Measurements from ENCODE around the gene SETDB2.
A peak's percentile ranks its signal among the peaks of the same experiment; 100 is the strongest.

Gene SETDB2

DNA sequence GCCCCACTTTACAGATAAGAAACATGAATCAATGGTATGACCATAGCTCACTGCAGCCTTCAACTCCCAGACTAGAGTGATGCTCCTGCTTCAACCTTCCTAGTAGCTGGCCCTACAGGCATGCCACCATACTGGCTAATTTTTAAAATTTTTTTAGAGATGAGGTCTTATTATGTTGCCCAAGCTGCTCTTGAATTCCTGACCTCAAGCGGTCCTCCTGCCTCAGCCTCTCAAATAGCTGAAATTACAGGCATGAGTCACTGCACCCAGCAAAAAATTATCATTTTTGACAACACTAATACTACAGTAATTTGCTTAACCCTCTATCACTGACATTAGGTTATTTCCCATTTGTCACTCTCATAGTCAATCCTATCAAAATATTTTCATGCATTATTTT is 15.0 kb upstream of the SETDB2 start:
- no peak for DNase-seq

- DNase-seq: no peak
These were observed 8.1 kb upstream of the SETDB2 start for GRCh38 chr13:49435992-49436391.

DNA sequence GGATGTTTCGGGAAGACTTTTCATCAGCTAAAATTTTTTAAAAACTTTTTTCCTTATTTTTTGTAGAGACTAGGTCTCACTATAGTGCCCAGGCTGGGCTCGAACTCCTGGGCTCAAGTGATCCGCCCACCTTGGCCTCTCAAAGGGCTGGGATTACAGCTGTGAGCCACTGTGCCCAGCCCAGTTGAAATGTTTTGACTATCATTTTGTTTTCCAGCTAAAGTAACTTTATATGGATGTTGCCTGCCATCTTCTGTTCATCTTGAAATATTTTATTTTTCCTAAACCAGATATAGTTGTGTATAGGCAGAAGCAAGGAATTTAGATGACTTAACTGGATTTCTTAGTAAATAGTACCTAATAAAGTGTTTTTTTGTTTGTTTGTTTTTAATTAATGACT is 7.2 kb upstream of the SETDB2 start:
- peak; percentile 24 for DNase-seq

DNA sequence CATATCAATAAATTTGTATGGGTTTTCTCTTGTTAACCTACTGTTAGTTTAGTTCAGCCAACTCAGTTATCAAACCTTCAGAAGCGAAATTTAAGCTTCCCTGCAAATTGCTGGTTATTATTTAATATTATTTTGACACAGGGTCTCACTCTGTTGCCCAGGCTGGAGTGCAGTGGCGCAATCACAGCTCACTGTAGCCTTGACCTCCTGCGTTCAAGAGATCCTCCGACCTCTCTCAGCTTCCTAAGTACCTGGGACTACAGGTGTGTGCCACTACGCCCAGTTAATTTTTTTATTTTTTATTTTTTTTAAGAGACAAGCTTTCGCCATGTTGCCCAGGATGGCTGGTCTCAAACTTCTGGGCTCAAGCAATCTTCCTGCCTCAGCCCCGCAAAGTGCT is 6.4 kb upstream of the SETDB2 start:
- no peak for DNase-seq

DNA sequence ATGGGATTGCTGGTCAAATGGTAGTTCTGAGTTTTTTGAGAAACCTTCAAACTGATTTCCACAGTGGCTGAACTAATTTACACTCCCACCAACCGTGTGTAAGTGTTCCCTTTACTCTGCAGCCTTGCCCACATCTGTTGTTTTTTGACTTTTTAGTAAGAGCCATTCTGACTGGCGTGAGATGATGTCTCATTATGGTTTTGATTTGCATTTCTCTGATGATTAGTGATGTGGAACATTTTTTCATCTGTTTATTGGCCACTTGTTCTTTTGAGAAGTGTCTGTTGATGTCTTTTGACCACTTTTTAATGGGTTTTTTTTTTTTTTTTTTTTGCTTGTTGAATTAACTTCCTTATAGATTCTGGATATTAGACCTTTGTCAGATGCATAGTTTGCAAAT is 4.5 kb upstream of the SETDB2 start:
- DNase-seq: no peak

DNA sequence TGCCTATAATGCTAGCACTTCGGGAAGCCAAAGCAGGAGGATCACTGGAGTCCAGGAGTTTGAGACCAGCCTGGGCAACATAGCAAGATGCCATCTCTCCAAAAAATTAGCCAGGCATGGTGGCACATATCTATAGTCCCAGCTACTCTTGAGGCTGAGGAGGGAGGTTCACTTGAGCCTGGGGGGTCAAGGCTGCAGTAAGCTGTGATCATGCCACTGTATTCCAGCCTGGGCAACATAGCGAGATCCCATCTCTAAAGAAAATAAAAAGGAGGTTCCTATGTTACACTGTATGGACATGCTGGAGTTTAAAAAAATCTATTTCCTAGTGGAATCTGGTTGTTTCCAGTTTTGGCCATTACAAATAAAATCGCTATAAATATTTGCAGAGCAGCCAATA is 2.8 kb upstream of the SETDB2 start:
- DNase-seq: no peak

DNA sequence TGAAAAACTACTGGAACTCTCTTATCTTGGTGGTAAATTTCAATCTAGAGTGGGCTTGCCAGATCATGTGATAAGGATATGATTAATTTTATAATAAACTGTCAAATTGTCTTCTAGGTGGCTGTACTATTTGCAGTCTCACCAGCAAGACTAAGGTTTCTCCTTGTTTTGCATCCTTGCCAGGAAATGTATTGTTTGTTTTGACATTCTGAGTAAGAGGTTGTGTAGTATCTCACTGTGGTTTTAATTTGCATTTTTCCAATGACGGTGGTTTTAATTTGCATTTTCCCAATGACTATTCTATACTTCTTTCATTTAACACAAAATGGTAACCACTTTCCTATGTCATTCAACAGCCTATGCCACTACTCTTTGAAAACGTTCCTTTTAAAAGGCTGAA is 2.2 kb upstream of the SETDB2 start:
- DNase-seq: no peak

DNA sequence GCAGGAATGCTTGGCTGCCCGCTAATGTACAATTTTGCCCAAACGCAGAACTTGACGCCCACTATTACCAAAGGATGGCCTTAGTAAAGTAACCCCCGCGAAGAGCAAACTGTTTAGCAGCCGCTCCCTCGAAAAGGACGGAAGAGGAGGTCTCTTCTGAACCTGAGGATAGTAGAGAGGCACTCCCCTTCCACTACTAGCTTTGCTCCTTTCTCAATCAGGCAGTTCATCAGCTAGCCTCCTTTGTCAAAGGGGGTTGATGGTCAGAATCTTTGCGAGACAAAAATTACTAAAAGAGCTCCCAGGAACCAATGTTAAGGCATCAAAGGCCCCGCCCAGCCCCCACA is 744 bp upstream of the SETDB2 start:
- no peak for DNase-seq

DNA sequence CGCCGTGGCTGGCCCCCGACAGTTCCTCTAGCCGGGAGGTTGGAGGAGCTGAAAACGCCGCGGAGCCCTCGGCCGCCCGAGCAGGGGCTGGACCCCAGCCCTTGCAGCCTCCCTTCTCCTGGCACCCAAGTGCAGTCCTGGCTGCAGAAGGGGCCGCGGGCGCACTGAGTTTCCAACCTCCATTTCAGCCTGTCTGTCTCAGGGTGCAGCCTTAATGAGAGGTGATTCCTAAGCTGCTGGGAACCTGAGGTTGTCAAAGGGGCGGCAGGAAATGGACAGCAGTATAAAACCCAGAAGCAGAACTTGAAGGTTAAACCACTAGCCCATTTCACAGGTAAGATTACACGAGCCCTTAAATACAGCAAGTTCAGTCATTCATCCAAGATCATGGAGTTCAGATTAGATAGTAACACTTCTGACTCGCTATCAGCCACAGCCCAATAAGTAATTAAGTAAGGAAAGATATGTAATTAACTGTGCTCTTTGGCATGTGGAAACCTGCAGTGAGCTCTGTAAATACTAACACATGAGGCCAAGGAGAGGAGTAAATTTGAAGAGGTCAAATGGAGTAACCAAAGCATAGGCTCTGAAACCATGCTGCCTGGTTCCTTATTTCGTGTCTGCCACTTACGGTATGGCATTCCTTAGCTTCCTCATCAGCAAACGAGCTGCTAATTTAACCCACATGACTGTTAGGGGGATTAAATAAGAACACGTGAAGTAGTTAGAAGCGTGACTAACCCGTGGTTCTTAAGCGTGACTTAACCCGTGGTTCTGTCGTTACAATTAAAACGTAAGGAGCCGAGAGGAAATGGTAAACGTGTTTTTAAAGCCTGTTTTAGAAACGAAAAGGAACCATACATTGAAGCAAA is 686 bp downstream of the SETDB2 start:
- no peak for DNase-seq

- no peak for DNase-seq
These were observed 2.4 kb downstream of the SETDB2 start for GRCh38 chr13:49446473-49446872.

GRCh38 chr13:49448753-49449152 is 4.7 kb downstream of the SETDB2 start:
- no peak for DNase-seq

GRCh38 chr13:49450105-49450819 is 6.2 kb downstream of the SETDB2 start:
- DNase-seq: peak; percentile 53

- DNase-seq: no peak
These were observed 8.8 kb downstream of the SETDB2 start for GRCh38 chr13:49452725-49453457.

DNA sequence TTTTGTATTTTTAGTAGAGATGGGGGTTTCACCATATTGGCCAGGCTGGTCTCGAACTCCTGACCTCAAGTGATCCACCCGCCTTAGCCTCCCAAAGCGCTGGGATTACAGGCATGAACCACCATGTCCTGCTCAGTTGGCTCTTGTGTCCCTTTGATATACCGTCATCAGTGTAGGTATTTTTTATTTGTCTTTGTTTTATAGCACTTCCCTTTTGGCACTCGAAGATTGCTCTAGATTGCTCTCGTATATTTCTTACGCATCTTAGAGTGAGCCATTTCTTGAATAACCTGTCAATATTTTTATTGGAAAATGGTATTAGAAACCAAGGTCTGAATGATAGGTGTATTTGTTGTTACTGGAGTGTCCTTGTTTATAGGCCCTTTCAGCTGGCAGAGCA is 9.4 kb downstream of the SETDB2 start:
- DNase-seq: no peak

DNA sequence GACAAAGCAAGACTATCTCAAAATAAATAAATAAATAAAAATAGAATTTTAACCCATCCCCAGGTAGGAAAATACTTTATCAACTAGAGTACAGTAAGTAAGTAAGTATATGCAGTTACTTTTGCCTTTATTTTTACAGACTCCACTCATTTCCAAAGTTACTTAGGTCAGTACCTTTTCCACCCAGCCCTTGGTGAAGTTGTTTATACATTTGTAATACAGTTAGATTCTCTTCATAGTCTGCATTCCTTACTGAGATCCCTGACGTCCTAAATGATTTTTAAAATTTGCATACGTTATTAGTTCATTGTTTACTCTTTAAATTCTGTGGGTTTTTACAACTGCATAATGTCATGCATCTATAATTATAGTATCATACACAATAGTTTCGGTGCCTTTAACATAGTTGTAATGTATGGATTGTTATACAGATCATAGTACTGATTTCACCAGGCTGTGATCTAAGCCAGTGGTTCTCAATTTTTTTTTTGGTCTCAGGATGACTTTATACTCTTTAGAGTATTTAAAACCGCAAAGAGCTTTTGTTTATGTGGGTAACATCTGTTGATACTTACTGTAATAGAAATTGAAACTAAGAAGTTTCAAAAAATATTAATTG is 10.4 kb downstream of the SETDB2 start:
- DNase-seq: no peak

DNA sequence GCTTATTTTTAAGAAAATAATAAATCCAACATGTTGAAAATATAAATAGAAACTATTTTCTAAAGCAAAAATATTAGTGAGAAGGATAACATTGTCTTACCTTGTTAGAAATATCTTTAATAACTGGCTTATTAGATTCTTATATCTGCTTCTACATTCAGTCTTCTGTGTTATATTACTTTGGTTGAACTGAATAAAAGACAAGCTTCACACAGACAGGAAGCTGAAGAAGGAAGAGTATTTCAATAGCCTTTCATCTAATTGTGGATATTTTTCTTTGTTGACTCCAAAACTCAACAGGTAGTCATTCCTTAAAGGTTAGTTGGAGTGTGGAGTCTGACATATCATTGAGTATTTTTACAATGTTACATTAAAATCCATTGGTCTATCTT is 10.9 kb downstream of the SETDB2 start:
- no peak for DNase-seq

DNA sequence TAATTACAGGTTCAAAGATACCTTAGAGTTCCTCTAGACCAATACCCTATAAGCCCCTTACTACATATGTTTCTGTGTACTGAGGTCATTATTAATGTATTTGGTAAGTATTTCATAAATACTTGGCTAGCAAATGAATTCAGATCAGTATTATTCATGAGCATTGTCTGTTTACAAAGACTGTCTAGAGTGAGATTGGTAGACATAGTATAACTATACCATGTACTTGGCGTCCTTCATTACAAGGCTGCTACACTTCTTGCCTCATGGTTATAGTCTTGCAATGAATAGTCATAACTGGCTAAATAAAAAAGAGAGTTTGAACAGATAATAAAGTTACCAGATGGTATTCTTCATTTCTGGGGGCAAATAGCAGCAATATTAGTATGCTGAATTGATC is 12.1 kb downstream of the SETDB2 start:
- DNase-seq: no peak

GRCh38 chr13:49457221-49457620 is 13.1 kb downstream of the SETDB2 start:
- no peak for DNase-seq

DNA sequence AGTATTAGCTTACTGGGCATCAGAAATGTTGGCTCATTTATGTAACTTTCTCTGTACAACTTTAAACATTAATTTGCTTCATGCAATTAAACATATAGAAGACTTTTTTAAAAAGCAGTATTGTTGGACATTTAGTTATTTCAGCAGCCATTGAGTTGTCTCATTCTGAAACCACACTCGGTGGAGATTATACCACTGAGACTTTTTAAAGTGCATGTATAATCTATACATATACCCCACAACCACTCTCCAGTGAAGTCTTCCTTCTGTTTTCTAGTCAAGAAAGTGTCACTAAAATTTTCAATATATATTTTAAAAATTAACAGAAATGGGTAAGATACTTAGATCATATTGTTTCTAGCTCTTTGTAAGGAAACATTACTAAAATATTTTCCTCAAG is 15.5 kb downstream of the SETDB2 start:
- no peak for DNase-seq

GRCh38 chr13:49464085-49464484 is 20.0 kb downstream of the SETDB2 start:
- DNase-seq: no peak

DNA sequence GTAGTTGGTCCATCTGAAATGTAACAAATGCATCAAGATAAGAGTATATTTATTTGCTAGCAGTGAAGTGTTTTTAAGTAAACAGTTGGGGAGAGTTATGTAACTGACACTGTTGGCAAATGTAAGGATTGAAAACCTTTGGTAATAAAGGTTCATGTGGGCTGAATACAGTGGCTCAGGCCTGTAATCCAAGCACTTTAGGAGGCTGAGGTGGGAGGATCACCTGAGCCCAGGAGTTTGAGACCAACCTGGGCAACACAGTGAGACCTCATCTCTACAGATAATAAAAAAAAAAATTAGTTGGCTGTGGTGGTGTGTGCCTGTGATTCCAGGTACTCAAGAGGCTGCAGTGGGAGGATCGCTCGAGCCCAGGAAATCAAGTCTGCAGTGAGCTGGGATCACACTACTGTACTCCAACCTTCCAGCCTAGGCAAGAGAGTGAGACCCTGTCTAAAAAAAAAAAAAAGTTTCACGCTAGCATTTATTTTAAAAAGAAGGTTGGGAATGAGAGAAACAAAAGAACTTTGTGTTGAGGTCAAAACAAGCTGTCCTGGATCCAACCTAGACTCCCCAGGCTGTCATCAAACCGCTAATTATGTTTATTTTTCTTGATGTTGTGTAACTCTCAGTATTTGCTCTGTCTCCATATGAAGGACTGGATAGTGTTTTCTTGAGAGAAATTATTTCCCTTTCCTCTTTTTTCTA is 20.7 kb downstream of the SETDB2 start:
- no peak for DNase-seq

GRCh38 chr13:49466292-49466838 is 22.3 kb downstream of the SETDB2 start:
- no peak for DNase-seq

- no peak for DNase-seq
These were observed 28.1 kb downstream of the SETDB2 start for GRCh38 chr13:49472186-49472585.

Data from NCI-H82 (cell line).